HK-2 (cell line): ENCODE measurements around the gene CDK11B.
"Not testable (repeated sequence)": the region's sequence is repeated elsewhere in the genome, so short reads cannot be mapped to it uniquely, and the experiment has no call there.

ENCODE experiments used
- DNase-seq: peaks from one replicate; pipeline ENCODE4 v3.0.0-alpha.2; 2018; ENCODE audit not compliant: unreplicated experiment

The CDK11B gene

DNA sequence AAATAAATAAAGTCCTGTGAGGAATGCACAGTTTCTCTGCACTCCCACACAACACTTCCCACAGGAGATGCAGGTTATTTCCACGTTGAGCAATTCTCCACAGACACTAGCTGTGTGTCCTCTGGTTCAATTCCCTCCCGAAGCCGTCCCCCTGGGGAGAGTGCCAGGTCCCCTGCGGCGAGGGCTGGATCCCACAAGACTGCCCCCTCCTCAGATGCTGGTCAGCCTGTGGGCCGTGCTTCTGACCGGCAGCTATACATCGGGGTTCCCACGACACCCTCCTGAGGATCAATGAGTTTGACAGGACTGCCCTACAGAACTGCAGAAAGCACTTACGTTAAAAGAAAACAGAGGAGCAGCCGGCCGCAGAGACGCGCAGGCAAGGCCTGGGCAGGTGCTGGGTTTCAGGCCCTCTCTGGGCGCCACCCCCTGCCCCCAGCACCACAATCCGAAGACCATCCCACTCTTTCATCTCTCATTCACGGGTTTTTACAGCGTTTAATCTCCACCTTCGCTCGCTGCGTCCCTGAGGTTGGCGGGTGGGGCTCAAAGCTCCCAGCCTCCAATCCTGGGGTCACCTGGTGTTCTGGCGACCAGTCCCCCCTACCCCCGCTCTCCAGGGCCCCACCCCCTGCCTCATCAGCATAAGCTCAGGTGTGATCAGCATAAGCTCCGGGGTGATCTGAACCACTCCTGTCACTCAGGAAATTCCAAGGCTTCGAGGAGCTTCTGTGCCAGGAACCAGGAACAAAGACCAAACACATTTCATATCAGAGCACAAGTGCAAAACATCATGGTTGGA is 24.5 kb upstream of the CDK11B start:
- no peak for DNase-seq

DNA sequence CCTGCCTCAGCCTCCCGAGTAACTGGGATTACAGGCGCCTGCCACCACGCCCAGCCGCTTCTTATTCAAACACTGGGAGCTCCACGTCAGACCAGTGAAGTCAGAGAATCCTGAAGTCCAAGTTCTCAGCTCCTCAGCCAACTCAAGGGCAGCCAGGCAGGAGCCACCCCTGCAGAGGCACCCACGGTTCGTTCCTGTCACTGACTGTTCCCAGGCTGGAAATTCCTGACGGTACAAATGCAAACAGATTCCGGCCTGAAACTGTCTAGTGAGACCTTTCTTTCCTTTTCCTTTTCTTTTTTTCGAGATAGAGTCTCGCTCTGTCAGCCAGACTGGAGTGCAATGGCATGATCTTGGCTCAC is 22.1 kb upstream of the CDK11B start:
- DNase-seq, result no peak

DNA sequence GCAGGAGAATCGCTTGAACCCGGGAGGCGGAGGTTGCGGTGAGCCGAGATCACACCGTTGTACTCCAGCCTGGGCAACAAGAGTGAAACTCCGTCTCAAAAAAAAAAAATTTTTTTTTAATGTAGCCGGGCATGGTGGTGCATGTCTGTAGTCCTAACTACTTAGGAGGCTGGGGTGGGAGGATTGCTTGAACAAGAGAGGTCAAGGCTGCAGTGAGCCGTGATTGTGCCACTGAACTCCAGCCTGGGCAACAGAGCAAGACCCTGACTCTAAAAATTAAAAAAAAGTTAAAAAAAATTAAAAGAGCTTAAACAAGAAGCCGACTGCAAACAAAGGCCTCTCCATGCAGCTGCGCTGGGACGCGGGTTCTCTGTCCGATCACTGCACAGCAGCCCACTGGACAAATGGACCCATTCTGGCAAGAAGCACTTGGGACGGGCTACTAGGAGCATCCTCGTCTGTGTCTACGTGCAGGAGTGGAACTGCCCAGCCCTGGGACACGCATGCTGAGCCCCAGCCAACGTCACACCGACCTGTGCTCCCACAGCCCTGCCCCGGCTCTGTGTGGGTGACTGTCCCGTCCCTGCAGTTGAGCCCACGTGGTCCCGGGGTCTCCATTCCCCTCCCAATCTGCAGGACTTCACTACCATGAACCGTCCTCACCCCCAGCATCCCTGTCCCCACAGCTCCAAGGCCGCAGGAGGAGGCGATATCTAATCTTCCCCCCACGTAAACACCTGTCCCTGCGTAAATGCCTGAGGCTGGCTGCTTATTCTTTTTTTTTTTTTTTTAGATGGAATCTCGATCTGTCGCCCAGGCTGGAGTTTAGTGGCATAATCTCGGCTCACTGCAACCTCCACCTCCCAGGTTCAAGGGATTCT is 21.5 kb upstream of the CDK11B start:
- no peak for DNase-seq

DNA sequence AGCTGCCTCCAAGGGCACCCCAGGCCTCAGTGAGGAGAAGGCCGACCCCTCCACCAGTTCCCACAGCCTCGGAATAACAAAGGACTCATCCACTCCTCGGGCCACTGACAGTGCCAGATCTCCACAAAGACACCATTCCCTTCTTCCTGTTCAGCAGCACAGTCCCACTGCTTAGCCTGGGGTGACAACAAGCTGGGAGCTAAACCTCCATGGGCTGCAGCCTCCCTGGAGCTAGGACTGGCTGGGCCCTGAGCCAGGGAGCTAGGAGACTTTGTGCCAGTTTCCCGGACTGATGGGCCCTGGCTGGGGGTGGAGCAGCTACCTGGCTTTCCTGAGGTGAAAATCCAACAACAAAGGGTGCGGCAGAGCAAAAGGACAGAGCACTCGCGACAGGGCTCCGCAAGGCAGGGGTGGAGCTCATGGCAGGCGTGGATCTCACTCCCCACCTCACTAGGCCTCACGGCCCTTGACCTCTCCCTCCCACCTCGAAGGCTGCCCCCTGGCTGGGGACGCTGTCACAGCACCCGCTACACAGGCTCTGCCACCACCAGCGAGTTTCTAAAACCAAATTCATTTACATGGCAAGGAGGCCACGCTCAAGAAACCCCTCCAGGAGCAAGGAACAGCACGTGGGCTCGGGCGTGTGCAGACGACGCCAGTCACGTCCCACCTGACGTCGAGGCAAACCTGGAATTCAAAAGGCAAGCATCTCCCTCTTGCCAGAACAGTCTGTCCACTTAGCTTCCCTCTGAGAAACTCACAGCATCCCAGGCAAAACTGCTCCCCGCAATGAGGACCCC is 20.0 kb upstream of the CDK11B start:
- no peak for DNase-seq

DNA sequence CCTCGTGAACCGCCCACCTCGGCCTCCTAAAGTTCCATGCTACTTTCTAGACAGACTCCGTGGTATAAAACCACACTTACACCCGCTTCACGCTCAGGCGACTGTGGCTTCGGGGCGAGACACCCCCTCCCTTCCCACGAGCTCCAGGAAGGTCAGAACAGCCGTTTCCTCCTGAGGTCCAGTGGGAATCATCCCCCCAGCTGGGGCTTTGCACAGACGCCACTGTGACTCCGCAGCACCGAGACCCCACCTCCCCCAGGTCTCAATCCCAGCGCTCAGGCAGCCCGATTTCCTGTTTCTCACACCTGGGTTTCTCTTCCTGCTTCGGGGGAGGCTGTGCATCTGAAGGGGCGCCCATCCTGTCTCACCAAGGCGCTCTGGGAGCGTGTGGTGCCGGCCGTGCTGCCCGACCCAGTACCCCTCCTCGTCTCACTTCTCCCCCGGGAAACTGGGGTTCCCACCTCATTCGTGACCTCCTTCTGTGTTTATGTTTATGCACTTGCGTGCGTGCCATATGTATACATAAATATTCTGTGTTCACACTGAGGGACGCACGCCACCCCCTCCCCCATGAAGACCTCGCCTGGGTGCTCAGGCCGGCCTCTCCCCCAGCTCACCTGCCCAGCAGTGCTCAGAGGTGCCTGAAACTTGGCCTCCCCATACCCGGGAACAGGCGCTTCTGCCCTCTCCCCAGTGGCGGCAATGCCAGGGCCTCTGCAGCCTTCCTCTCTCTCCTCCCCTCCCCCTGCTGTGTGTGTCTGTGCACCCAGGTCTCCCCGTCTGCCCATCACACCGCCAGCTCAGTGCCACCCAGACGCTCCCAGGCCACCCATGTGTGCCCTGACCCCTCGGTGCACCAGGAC is 19.1 kb upstream of the CDK11B start:
- no peak for DNase-seq

DNA sequence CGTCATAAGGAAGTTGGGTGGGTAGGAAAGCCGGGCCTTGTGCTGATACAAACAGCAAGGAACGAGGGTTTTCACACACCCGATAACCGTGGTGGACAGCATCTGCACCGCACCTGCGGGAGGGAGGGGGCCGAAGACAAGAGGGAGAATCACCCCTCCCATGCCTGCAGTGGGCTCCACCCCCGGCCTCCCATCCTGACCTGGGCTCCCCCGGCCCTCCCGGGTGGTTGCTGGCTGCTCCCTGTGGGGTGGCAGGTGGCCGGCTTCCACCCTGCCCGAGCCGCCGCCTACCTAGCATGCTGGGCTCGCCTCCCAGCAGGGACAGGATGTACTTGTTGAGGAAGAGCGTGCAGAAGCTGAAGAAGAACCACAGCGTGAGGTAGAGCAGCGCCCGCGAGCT is 17.3 kb upstream of the CDK11B start:
- not testable (repeated sequence) for DNase-seq

DNA sequence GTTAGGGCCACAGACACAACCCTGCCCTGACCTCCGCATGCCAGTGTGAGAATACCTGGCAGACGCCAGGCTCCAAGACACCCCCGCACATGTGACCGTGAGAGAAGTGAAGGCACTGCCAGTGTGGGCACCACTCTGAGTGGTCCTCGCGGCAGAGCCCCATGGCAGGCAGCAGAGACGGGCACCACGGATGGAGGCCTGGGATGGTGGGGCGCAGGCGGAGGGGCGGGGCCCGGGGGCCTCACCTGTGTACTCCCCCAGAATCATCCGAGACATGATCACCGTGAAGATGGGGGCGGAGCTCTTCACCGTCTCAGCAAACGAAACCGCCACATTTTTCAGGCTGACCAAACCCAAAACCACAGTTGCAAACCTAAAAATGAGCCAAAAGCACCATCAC is 16.4 kb upstream of the CDK11B start:
- not testable (repeated sequence) for DNase-seq

DNA sequence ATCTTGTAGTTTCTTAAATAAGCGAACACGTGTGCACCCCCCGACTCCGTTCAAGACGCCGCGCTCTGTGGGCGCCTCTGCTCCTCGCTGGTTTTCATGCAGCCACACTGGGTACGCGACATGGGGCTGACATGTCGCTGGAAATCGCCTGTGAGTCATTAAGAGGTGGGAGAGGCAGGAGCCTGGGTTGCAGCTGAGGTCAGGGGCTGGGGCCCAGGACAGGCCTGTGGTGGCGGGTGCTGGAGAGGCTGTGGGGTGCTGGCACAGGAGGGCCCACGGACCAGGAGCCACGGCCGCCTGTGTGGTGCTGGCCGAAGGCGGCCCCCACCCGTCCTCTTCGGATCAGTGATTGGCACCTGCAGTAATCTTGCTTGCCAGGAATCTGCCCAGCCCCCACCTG is 16.0 kb upstream of the CDK11B start:
- DNase-seq, result not testable (repeated sequence)

DNA sequence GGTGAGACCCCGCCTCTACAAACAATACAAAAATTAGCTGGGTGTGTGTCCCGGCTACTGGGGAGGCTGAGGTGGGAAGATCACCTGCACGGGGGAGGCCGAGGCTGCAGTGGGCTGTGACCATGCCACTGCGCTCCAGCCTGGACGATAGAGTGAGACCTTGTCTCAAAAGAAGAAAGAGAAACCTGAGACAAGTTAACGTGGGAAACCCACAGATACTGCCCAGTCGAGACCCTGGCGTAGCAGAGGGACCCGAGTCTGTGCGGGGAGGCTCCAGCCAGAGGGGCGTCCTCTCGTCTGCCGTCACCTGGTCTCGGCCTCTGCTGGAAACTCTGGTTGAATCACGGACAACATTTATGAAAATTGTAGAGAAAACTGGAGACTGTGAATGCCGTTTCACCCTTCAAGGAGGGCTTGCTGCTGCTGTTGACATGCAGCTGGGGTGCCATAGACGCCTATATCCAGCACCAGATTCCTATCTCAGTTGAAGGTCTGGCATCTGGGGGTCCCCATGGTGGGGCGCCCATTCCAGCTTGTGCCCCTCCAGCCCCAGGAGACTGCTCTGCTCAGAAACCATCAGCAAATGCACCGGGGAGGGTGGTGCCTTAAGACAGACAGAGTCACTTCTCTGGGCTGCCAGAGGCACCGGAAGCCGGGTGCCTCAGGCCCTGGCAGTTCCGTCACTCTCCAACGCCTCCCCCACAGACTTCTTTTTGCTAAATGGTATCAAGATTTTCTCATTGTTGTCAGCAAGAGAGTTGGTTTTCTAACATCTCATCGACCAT is 13.6 kb upstream of the CDK11B start:
- DNase-seq, result no peak

DNA sequence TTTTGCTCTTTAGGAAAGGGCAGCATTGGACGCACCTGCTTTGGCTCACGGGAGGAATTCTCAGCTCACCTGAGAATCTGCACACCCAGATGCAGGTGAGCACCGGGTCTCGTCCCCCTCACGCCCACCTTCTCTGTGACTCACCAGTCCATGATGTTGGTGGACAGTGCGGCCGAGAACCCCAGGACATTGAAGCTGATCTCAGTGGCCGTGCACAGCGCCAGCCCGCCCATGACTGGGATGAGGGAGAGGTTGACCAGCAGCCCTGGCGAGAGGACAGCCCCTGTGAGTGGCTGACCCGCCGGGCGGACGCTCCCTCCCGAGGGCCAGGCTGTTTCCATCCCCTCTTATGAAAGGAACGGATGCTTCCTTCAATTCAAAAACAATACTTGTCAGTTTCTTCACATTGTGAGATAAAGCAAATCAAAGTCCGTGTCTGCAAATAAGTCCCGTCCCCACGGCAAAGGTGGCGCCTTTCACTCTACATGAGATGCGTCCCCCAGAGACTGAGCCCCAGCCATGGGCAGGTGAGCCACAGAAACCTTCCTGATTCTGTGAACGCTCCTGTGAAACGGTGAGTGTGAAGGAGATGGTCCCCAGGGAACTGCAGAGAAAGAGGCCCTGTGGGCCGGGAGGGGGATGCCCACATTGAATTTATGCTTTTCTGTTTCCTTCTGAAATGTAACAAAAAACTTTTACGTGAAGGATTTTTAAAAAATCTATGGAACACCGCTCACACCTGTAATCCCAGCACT is 12.7 kb upstream of the CDK11B start:
- no peak for DNase-seq

DNA sequence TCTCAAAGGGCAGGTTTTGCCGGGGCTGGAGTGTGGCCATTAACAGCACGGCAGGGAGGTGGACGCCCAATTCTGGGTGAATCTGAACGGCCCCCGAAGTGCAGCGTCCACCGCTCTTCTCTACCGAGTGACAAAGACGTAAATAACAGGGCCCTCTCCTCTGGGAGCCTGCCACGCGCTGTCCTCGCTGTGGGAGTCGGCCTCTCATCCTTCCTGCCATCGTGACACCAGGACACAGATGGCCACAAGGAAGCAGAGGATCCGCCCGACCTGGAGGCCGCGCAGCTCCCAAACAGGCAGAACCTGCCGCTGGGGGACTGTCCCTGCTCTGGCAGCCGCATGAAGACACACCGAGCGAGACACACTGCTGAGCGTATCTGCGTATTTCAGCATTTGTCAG is 12.1 kb upstream of the CDK11B start:
- DNase-seq, result no peak

DNA sequence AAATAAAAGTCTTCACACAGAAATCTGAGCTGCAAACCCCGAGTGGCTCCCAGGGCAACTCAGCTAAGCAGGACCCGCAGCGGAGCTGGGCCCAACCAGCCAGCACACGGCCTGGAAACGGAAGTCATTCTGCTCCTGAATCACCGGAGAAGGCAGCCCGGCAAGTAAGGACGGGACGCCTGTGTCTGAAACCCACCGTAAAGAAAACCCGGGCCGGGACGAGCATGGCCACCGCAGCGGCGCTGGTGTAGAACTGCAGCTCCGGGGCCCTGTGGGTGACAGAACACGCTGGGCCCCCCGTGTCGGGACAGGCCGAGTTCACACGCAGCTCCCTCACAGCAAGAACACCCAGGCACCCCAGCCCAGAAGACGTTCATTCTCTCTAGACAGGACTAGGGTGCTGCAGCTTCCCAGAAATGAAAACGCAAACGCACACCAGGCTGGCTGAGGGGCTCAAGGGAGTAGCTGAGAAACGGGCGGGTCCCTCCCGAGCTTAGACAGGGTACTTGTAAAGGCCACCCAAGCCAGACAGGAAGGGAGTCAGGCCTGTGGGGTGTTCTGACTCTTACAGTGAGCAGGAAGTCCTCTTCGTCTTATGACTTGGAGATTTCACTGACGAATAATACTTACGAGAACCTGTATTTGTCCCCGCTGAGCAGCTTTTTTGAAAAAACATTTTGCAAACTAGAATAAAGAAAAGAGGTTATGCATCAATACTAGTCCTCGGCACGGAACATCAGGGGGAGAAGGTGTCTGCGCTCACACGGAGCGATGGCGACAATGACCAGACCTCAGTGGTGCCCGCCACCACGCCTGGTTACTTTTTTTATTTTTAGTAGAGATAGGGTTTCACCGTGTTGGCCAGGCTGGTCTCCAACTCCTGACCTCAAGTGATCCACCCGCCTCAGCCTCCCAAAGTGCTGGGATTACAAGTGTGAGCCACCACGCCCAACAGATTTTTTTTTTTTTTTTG is 10.9 kb upstream of the CDK11B start:
- DNase-seq, result no peak

DNA sequence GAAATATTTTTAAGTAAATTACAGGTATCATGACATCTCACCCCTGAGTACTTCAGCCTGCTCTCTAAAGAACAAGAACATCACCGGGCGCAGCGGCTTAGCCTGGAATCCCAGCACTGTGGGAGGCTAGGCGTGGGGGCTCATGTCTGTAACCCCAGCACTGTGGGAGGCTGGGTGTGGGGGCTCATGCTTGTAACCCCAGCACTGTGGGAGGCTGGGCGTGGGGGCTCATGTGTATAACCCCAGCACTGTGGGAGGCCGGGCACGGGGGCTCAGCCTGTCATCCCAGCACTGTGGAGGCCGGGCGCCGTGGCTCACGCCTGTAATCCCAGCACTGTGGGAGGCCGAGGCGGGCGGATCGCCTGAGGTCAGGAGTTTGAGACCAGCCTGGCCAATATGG is 7.7 kb upstream of the CDK11B start:
- no peak for DNase-seq

DNA sequence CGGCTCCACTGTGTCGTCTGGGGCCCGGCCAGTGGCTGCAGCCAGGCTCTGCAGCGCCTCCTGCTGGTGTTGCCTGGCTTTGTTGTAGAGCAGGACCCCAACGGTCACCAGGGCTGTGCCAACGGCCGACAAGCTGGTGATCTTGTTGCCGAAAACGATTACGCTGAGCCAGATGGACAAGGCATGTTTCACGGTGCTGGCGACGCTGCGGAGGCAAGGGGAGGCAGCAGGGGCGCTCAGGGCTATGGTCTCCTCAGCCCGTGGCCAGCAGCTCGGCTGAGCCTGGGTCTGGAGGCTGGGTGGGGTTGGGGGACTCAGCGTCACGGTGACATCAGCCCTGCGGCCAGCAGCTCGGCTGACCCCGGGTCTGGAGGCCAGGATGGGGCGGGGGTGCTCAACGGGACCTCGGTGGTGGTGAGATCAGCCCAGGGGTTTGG is 7.0 kb upstream of the CDK11B start:
- no peak for DNase-seq

DNA sequence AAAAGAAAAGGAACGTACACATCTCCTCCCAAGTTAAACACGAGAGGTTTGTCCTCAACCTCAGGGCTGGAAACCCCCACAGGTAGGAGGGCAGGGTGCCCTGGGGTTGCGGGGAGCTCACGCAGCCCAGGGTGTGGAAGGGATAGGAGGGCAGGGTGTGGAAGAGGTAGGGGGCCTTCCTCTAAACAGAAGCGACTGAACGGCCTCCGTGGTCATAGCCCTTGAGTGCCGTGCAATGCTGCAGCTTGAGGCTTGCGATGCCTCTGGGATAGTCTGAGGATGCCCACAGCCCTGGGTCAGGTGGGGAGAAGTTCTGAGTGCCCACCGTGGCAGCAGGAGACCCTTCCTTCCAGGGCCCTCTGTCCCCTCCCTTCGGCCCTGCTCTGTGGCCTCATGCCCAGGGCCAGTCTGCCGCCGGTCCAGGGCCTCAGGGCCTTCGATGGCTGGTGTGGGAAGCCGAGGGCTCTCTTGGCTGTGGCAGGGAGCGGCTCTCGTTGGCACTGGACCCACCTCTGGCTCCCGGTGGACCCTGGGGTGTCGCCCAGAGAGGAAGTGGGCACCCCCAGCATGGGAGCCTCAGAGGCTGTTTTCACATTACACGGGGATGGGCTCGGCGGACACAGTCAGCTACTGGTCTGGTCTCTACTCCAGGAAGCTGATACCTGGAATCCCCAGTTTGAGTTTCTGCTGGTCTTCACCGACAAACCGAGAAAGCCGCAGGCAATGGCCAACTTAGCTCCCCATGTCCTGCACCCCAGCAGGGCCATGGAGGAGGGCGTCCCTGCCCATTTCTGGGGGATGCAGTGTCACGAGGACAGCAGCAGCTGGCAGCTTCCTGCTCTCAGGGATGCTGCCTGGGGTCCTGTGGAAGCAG is 6.4 kb upstream of the CDK11B start:
- no peak for DNase-seq

DNA sequence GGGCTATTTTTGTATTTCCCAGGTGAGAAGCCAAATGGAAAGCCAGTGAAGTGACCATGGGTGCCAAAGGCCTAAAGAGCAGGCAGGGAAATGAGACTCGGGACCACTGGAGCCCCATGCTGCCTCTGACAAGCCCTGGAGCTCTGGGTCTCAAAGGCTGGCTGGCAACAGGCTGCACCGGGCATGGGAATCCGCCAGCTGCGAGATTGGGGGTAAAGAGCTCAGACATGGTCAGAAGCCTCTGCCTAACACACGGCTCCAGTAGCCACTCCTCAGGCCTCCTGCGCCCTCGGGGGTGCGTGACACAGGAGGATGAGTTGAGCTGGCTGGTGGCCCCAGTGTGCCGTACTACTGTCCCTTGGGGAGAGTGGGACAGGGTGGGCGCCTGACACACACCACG is 5.5 kb upstream of the CDK11B start:
- not testable (repeated sequence) for DNase-seq

DNA sequence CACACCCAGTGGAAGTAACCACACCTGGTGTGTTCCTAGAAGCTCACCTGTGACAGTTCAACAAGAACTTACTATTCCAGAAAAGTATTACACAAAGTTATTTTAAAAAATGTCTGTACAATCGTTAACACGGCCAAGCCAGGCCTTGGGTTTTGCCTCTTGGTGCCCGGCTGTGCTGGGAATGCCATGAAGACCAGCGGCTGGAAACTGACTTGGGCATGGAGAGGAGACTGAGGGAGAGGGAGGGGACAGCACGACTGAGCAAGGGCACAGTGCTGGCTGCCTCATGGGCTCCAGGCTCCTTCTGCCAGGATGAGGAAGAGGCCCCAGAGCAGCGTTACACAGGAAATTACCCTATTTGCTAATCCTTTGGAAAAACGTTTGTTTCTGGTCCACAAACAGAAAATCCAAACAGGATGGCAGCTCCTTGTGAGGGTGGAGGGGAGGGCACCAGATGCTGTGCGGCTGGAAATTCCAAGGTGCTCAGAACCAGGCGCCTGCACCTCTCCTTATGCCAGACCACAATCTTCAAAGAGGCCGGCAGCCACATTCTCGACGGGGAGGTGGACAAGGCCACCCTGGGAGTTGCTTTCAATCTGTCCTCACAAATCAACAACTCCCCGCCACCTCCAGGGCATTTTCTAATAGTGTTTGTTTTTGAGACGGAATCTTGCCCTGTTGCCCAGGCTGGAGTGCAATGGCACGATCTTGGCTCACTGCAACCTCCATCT is 4.2 kb upstream of the CDK11B start:
- not testable (repeated sequence) for DNase-seq
